Measurements from ENCODE around the gene PPP4R3B. TPM values are rescaled to one million over a fixed set of nuclear protein-coding genes. Genes with fewer than 3 reads are reported as not detected.
A peak's percentile ranks its signal among the peaks of the same experiment; 100 is the strongest.
"Not testable (repeated sequence)": the region's sequence is repeated elsewhere in the genome, so short reads cannot be mapped to it uniquely, and the experiment has no call there.

PPP4R3B gene
- 35.2 TPM for polyA plus RNA-seq (ENCODE audit: insufficient read length)

DNA sequence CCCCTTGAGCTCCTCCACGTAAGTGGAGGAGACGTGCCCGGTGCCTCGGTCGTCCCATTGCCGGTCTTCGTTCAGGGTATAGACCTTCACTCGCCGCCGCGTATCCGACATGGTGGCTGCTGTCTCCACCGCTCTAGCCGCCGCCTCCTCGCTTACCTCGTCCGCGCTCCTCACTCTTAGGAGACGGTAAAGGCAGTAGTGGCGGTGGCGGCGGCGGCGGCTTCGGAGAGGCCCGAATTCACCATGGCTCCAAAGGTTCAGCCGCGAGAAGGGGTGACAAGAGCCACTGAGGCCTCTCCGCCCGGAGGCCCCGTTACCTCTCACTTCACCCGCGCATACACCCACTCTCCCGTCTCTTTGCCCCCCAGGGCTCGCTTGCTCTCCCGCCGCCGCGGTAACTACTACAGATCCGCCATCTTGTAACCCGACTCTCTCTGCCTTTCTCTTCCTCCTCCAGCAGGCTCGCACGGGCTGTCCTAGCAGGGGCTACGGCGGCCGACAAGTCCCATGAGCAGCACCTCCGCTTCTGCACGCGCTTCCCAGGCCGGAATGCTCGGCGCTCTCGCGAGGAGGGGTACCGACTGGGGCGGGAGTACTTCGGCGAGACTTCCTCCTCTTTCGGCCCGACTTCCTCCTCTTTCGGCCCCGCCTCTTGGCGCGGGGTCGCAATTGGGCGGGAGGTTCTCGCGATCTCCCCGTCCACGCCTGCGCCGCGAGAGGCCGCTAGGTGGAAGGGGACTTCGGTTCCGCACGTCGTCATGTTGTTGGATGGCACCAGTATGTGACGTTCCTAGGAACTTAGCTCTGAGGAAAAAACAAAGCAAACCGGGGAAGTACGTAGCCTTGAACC, at the start of gene PPP4R3B:
Gene PPP4R3B (minus strand): TSS at position 448 of the 850 bp plus-strand sequence. CDS start 337 bp downstream, at position 111.
- peak; percentile 100 for DNase-seq

DNA sequence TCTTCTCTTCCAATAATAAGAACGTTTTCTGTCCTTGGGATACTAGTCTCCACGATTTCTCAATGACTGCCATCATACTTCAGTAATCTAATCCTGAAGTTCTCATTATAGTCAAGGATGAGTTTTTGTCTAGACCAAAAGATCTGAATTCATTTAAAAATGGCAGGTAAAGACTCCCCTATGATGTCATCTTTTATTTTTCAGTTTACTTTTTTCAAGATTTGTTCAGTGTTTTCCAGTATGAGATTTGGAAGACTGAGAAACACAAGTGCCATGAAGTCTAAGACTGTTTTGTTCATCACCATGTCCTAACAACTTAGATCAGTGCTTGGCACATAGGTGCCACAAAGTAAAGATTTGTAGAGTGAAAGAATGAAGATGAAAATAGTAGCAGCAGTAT, 35.8 kb upstream of the PPP4R3B start:
- no peak for DNase-seq

- no peak for DNase-seq
Measured at GRCh38 chr2:55649211-55649610, 31.8 kb upstream of the PPP4R3B start.

DNA sequence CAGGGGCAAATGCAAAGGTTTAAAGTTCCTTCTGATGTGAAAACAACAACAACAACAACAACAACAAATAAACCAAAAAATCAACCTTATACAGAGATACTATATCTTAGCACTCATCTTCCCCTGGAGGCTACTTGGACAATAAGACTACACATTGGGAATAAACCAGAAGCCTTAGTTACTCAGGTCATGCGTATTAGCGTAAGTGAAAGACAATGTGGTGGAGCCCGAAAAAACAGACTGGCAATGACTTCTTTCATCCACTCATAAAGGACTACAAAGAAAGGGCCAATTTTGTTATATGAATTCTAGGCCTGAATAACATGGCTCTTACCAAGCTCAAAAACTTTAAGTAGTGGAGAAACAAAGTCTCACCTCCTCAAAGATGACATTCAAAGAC, 19.4 kb upstream of the PPP4R3B start:
- no peak for DNase-seq

GRCh38 chr2:55628931-55629330, 11.5 kb upstream of the PPP4R3B start:
- DNase-seq: no peak

DNA sequence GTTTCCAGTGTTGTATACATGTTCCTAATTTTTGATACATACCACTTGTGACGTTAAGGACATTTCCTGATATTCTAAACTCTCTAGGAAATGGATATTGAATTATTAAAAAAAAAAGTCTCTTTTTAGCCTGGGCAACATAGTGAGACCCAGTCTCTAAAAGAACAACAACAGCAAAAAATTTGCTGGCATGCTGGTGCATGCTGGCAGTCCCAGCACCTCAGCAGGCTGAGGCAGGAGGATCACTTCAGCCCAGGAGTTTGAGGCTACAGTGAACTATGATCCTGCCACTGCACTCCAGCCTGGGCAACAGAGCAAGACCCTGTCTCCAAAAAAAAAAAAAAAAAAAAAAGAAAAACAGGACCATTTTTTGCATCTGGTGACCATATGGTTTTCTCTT, 10.5 kb upstream of the PPP4R3B start:
- no peak for DNase-seq

DNA sequence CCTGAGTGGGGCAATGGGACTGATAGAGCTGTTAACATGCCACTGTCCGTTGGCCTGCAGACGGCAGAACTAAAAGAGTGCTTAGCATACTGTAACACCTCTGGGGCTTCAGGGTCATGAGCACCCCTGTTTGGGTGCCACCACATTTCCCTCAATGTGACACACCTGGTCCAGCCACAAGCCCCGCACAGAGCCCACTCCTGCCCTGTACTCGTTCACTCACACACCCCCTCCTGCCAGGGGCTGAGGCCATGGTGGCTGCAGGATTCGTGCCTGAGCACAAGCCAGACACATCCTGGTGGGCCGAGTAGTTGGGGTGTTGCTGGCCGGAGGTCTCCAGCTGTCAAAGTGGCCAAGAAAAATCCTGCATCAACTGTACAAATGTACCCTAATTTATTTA, 4.4 kb upstream of the PPP4R3B start:
- DNase-seq: no peak

GRCh38 chr2:55620123-55620779, 2.8 kb upstream of the PPP4R3B start:
- DNase-seq: no peak

DNA sequence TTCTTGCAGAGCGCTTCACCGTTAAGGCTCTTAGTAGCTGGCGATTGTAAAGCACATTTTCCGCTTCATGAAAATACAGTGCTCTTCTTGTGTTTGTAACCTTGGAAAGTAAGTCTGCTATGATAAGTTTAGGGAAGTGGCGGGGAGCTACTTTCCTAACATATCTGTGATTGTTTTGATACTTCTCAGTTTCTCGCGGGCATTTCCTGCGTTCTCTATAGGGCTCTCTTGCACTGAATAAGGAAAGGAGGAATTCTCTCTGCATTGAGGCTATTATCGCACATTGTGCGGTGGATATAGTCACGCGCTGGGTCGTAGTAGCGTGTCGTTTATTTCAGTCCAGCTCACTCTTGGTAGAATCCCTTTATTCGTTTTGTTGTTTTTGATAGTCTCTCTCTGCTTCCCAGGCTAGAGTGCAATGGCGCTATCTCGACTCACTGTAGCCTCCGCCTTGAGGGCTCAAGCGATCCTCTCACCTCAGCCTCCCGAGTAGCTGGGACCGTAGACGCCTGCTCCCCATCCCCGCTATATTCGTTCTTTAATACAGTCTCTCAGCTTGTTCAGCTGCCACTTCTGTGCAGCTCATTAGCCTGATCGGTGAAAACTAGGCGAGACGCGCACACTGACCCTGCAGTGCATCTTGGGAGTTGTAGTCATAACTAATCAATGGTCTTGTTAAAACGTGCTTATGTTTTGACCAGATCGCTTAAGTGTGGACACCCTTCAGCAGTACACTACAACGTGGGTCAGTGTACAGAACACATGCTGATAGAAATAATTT, 1.0 kb upstream of the PPP4R3B start:
- DNase-seq: peak; percentile 63

DNA sequence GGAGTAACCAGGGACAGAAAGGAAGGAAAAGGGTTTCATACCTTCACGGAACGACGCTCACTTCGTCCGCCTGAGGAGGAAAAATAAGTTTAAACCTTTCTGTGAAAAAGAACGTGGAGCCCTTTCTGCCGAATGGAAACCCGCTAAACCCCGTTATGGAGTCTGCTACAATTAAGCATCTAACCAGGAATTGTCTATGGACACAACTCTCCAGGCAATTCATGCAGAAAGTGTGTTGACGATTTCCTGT, 528 bp upstream of the PPP4R3B start:
- no peak for DNase-seq

- DNase-seq: peak; percentile 58
Measured at GRCh38 chr2:55616551-55617174, 759 bp downstream of the PPP4R3B start.

DNA sequence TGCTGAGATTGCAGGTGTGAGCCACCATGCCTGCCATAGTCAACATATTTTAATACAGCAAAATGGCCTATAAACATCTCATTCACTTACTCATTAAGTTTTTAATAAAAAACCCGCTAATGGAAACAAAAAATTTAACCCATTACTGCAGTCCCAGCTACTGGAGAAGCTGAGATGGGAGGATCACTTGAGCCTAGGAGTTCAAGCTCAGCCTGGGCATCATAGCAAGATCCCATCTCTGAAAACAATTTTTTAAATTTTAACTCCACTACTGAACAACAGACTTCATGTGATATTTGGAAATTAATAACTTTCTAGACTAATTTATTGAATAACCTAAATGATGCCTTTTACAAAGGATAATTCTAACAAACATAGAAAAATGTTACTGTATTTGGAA, 5.4 kb downstream of the PPP4R3B start:
- no peak for DNase-seq

- no peak for DNase-seq
Measured at GRCh38 chr2:55610954-55611743, 6.3 kb downstream of the PPP4R3B start.

- no peak for DNase-seq
Measured at GRCh38 chr2:55609938-55610578, 7.4 kb downstream of the PPP4R3B start.

- DNase-seq: no peak
Measured at GRCh38 chr2:55609193-55609794, 8.1 kb downstream of the PPP4R3B start.

DNA sequence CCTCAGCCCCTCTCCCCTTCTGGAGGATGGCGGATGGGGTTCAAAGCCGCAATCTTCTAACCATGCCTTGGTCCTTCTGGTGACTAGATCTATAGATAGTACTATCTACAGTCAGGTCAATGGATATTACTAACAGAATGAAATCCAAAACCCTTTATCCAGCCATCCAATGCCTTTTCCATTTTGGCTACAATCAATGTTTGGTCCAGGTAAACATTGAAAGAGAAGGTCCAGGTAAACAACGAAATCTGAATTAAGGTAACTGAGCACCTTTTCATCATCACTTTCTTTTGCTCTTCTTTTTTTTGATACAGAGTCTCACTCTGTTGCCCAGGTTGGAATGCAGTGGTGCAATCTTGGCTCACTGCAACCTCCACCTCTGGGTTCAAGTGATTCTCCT, 9.7 kb downstream of the PPP4R3B start:
- DNase-seq: no peak

- no peak for DNase-seq
Measured at GRCh38 chr2:55604027-55604565, 13.3 kb downstream of the PPP4R3B start.

DNA sequence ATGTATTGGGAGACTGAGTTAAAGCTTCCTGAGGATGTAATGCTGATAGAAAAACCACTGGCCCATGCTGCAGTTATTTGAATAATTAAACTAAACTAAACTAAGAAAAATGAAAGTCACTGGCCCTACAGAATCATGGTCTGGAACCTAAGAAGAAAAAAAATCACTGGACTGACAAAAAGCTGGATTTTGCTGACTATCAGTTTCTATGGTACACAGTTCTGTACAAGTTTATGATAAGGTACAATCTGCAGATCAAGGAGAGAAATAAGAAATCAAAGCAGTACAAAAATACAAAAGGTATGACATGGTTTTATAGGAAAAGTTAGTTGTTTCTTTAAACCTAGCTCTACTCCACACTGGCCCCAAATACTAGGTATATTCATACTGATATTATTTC, 15.6 kb downstream of the PPP4R3B start:
- no peak for DNase-seq

DNA sequence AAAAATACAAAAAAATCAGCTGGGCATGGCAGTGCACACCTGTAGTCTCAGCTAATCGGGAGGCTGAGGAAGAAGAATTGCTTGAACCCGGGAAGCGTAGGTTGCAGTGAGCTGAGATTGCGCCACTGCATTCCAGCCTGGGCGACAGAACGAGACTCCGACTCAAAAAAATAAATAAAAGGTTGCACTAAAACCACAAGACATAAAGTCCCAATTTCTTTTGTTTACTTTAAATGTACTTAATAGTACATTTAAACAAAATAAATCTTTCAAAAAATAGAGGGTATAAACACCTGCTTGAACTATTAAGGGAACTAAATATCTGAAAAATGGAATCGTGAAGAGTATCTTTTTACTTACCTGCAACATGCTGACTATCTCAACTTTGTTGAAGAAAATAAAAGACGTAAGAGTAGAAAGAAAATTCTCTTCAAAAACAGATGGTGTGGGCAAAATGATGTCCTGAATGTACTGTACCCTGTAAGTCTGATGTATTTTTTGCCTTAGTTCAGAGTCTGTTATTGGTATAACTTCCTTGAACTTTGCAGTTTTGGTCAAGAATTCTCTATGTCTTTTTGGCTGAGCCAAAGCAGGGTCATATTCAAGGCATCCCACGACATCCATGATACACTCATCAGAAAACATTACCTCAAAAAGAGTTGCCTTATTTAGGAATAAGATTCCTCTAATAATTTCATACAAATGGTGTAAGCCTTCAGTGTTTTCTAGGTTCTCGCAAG, 19.2 kb downstream of the PPP4R3B start:
- DNase-seq: no peak

- DNase-seq: not testable (repeated sequence)
Measured at GRCh38 chr2:55596795-55597194, 20.6 kb downstream of the PPP4R3B start.
